T-helper 22 cell (primary cell): ENCODE data around the gene WWP2.

Experiments used
- DNase-seq: peaks from one replicate; pipeline ENCODE4 v3.0.0-alpha.2; 2020; ENCODE audit warnings: low read depth

WWP2 gene

GRCh38 chr16:69890114-69890891 is 128.2 kb downstream of the WWP2 start:
- no peak for DNase-seq

GRCh38 chr16:69890892-69891282 is 128.8 kb downstream of the WWP2 start:
- DNase-seq, result no peak

GRCh38 chr16:69892378-69892777 is 130.2 kb downstream of the WWP2 start:
- DNase-seq, result no peak

GRCh38 chr16:69893106-69893505 is 131.0 kb downstream of the WWP2 start:
- no peak for DNase-seq

- no peak for DNase-seq
Observed at GRCh38 chr16:69894676-69895075, 132.5 kb downstream of the WWP2 start.

GRCh38 chr16:69903865-69904415 is 141.8 kb downstream of the WWP2 start:
- DNase-seq, result no peak

- no peak for DNase-seq
Observed at GRCh38 chr16:69904495-69905170, 142.5 kb downstream of the WWP2 start.

- no peak for DNase-seq
Observed at GRCh38 chr16:69905171-69905555, 143.0 kb downstream of the WWP2 start.

GRCh38 chr16:69906838-69907401 is 144.8 kb downstream of the WWP2 start:
- DNase-seq, result no peak

- DNase-seq, result no peak
Observed at GRCh38 chr16:69909043-69909442, 146.9 kb downstream of the WWP2 start.

- no peak for DNase-seq
Observed at GRCh38 chr16:69909760-69910159, 147.6 kb downstream of the WWP2 start.

GRCh38 chr16:69910964-69911363 is 148.8 kb downstream of the WWP2 start:
- no peak for DNase-seq

- no peak for DNase-seq
Observed at GRCh38 chr16:69916462-69916861, 154.3 kb downstream of the WWP2 start.

GRCh38 chr16:69917311-69917710 is 155.2 kb downstream of the WWP2 start:
- DNase-seq, result no peak

- no peak for DNase-seq
Observed at GRCh38 chr16:69917739-69918138, 155.6 kb downstream of the WWP2 start.

- no peak for DNase-seq
Observed at GRCh38 chr16:69918241-69918640, 156.1 kb downstream of the WWP2 start.

GRCh38 chr16:69921127-69921526 is 159.0 kb downstream of the WWP2 start:
- DNase-seq, result no peak

- no peak for DNase-seq
Observed at GRCh38 chr16:69922200-69922599, 160.1 kb downstream of the WWP2 start.

- no peak for DNase-seq
Observed at GRCh38 chr16:69924041-69924775, 162.1 kb downstream of the WWP2 start.

GRCh38 chr16:69924777-69925191 is 162.7 kb downstream of the WWP2 start:
- no peak for DNase-seq

GRCh38 chr16:69925311-69925710 is 163.2 kb downstream of the WWP2 start:
- no peak for DNase-seq

GRCh38 chr16:69926241-69926640 is 164.1 kb downstream of the WWP2 start:
- no peak for DNase-seq
